Activated CD8-positive, alpha-beta memory T cell treated with anti-CD3 and anti-CD28 coated beads, Interleukin-2, amount 50 U/mL, for 4 hours (primary cell): Measurements from ENCODE around the gene MRM3.
"Not testable (repeated sequence)": the region's sequence is repeated elsewhere in the genome, so short reads cannot be mapped to it uniquely, and the experiment has no call there.

Source experiments
- DNase-seq: peaks from one replicate; pipeline ENCODE4 v3.0.0-alpha.2; 2020

The MRM3 gene

DNA sequence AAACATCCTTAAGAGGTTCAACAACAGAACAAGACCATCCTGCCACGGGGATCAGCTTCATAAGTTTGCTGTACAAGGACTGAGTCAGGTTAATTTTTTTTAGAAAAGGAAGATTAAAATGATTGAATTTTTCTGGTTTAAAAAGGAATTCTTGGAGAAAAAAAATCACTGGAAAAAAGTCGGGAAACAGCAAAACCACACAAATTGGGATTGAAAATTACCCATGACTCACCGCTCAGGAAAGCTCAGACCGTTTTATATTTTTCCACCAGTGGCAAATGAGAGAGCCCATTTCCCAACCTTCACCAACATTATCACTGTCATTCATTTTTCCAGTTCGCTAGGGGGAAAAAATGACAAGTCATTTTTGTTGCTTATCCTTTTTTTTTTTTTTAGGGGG, 46.6 kb downstream of the MRM3 start:
- no peak for DNase-seq

DNA sequence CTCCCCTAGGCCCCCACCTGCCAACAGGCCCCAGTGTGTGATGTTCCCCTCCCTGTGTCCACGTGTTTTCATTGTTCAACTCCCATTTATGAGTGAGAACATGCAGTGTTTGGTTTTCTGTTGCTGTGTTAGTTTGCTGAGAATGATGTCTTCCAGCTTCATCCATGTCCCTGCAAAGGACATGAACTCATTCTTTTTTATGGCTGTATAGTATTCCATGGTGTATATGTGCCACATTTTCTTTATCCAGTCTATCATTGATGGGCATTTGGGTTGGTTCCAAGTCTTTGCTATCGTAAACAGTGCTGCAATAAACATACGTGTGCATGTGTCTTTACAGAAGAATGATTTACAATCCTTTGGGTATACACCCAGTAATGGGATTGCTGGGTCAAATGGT, 47.5 kb downstream of the MRM3 start:
- not testable (repeated sequence) for DNase-seq

DNA sequence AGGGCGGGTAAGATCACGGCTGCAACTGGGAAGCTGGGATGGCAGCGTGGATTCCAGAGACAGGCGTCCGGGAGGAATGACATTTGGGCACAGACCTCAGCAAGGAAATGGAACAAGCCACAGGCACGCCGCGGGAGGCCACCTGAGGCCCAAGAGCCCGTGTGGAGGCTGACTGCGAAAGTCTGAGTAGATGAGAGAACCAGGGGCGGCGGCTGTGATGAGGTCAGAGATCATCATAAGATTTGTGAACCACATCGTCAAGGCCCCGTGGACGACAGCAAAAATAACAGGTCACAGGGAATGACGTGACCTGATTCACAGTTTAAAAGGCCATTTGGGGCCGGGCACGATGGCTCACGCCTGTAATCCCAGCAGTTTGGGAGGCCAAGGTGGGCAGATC, 48.2 kb downstream of the MRM3 start:
- DNase-seq, result no peak

DNA sequence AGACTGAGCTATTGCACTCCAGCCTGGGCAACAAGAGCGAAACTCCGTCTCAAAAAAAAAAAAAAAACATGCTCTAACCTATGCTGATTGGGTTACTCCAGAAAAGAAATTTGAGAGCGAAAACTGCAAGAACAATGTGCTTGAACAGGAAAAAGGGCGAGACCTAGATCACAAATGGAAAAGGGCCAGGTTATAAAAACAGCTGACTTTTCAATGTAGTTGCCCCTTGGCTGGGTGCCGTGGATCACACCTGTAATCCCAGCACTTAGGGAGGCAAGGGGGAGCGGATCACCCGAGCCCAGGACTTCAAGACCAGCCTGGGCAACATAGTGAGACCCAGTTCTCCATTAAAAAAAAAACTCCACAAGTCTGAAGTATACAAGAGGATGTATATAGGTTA, 48.8 kb downstream of the MRM3 start:
- DNase-seq, result no peak

DNA sequence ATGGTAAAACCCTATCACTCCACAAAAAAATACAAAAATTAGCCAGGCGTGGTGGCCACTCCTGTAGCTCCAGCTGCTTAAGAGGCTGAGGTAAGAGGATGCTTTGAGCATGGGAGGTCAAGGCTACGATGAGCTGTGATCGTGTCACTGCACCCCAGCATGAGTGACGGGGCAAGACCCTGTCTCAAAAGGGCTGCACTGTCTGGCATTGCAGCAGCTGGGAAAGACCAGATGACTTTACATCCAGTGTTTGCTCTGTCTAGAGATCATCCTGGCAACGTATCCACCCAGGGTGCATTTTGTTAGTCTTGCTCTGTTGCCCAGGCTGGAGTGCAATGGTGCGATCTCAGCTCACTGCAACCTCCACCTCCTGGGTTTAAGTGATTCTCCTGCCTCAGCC, 52.0 kb downstream of the MRM3 start:
- DNase-seq, result no peak

DNA sequence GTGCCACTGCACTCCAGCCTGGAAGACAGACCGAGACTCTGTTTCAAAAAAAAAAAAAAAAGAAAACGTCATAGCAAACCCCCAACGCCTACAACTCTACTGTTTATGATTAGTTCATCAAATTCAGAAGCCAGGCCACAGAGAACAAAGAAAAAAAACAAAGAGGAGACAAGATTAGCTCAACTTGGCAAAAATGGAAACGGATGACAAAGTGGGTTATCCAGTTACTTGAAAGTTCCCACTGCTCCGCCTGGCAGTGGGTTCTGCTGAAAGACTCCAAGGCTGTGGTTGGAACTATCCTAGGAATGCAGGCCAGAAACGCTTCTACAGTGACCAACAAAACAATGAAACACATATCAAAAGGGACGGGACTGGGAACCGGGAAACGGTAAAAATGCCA, 53.1 kb downstream of the MRM3 start:
- no peak for DNase-seq

DNA sequence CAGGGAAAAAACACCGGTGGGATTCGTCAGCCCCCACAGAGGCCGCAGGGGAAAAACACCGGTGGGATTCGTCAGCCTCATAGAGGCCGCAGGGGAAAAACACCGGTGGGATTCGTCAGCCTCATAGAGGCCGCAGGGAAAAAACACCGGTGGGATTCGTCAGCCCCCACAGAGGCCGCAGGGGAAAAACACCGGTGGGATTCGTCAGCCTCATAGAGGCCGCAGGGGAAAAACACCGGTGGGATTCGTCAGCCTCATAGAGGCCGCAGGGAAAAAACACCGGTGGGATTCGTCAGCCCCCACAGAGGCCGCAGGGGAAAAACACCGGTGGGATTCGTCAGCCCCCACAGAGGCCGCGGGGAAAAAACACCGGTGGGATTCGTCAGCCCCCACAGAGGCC, 53.6 kb downstream of the MRM3 start:
- not testable (repeated sequence) for DNase-seq

DNA sequence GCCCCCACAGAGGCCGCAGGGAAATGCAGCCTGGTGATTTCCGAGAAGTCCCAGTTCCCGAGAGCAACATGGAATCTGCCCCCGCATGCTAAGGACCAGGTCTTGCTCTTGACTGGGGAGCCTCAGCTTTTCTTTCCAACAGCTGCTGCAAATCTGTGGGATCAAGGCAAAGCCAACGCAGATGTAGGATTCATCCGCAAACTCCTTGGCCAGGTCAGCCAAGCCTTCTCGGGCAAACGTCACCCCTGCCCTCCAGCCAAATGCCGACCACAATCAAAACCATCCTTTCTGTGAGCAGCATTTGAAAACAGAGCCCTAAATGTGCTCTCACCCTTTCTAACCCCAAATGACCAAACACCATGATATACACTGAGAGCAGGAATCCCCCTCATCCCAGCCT, 54.0 kb downstream of the MRM3 start:
- DNase-seq, result no peak

DNA sequence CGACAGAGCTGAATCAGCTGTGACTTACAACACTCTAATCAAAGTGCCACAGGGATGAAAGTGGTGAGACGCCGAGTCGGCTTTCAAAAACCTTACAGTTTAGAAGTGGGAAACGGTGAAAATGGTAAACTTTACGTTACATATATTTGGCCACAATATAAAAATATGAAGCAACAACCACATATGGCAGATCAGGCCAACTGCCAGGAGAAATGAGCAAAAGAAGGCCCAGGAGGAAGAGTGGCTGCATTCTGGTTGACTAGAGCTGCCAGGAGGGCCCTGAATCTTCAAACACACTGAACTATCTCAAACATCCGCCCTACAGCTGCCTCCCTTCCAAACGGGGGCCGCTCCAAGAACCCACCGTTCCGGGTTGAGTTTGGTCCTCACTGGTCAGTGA, 56.3 kb downstream of the MRM3 start:
- DNase-seq, result no peak

DNA sequence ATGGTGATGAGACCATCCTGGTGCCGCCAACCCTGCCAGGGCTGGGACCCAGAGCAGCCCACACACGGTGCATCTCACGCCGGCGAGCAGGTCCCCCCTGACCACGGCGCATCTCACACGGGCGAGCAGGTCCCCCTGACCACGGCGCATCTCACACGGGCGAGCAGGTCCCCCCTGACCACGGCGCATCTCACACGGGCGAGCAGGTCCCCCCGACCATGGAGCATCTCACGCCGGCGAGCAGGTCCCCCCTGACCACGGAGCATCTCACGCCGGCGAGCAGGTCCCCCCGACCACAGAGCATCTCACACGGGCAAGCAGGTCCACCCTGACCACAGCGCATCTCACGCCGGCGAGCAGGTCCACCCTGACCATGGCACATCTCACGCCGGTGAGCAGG, 59.2 kb downstream of the MRM3 start:
- DNase-seq, result no peak
